Measurements from ENCODE around the gene NANS. TPM values are rescaled to one million over a fixed set of nuclear protein-coding genes. Genes with fewer than 3 reads are reported as not detected.
"Not testable (repeated sequence)": the region's sequence is repeated elsewhere in the genome, so short reads cannot be mapped to it uniquely, and the experiment has no call there.

NANS gene
- total and polyA plus RNA-seq, 12 donors = 20.0 to 141 (median 30.9) TPM

GRCh38 chr9:98085944-98086343 lies 29.4 kb downstream of the NANS start:
- H3K36me3 ChIP-seq = peaks cover 0 to 69% (median 17%) of the 10 kb centered on the region in 9 donors
- intact Hi-C loops (cut with DNase I) = no loop called here
- DNase-seq = no peak
- H3K9me3 ChIP-seq = no peaks in the 10 kb centered on the region
- TF ChIP-seq CTCF (IDR thresholded peaks at IDR 0.05) = no peak
- 82 to 87% methylated on average over 7 of the region's 7 CpGs for WGBS, 2 donors
- H3K27me3 ChIP-seq = peaks cover 0 to 32% (median 3%) of the 10 kb centered on the region in 7 donors
- ATAC-seq = no peak
- H3K27ac ChIP-seq = no peak overlapping the region
- H3K4me1 ChIP-seq = peaks cover 0 to 32% (median 5%) of the 10 kb centered on the region in 9 donors
- H3K4me3 ChIP-seq = no peak overlapping the region

- Histone ChIP-seq H3K27me3 (peaks cover 0 to 37% (median 7%) of the 10 kb centered on the region in 7 donors), H3K27ac (no peak overlapping the region), H3K36me3 (peaks cover 0 to 66% (median 17%) of the 10 kb centered on the region in 9 donors), H3K4me3 (no peak overlapping the region), H3K9me3 (no peaks in the 10 kb centered on the region), H3K4me1 (peaks cover 0 to 27% (median 5%) of the 10 kb centered on the region in 9 donors)
- no peak for DNase-seq
- no peak for ATAC-seq
- WGBS, 2 donors = 97% methylated on average over 4 of the region's 4 CpGs
- no peak for TF ChIP-seq CTCF (IDR thresholded peaks at IDR 0.05)
- intact Hi-C loops (cut with DNase I) = no loop called here
These were observed 29.9 kb downstream of the NANS start for GRCh38 chr9:98086461-98086860.

- TF ChIP-seq CTCF (IDR thresholded peaks at IDR 0.05) = no peak
- 19 to 21% methylated on average over 92 of the region's 92 CpGs for WGBS, 2 donors
- intact Hi-C loops (cut with DNase I) = no loop called here
- Histone ChIP-seq H3K4me3 (peak overlapping the region in 9 of 10 donors; percentile 22 to 51 (median 44)), H3K4me1 (peaks cover 0 to 20% (median 5%) of the 10 kb centered on the region in 9 donors), H3K27ac (peak overlapping the region in 2 of 10 donors; percentile 9 to 20), H3K9me3 (no peaks in the 10 kb centered on the region), H3K36me3 (peaks cover 0 to 53% (median 6%) of the 10 kb centered on the region in 9 donors), H3K27me3 (peaks cover 0 to 47% (median 13%) of the 10 kb centered on the region in 7 donors)
- ATAC-seq = peak; percentile 48 to 74 (median 70)
- DNase-seq = peak; percentile 22 to 46
These were observed 31.2 kb downstream of the NANS start for GRCh38 chr9:98087420-98088354.

- intact Hi-C loops (cut with DNase I) = loop anchor here in 1 of 10 donors (10.0 kb wide), 1 partner anchor 64 kb away; no protein-coding TSS in a partner anchor
- Histone ChIP-seq H3K36me3 (peaks cover 0 to 44% (median 0%) of the 10 kb centered on the region in 9 donors), H3K27me3 (peaks cover 0 to 55% (median 13%) of the 10 kb centered on the region in 7 donors), H3K4me1 (peaks cover 0 to 13% (median 5%) of the 10 kb centered on the region in 9 donors)
- not testable (repeated sequence) for H3K27ac ChIP-seq, DNase-seq, H3K9me3 ChIP-seq, H3K4me3 ChIP-seq, ATAC-seq
- 80 to 81% methylated on average over 3 of the region's 3 CpGs for WGBS, 2 donors
These were observed 34.1 kb downstream of the NANS start for GRCh38 chr9:98090674-98091073.

All from heart right ventricle (tissue), 16 donors.